NOMO-1 treated with DMSO at 0.1 percent for 48 hours (cell line): ENCODE measurements around the gene TBCE.
"Not testable (repeated sequence)": the region's sequence is repeated elsewhere in the genome, so short reads cannot be mapped to it uniquely, and the experiment has no call there.

Experiments used
- DNase-seq: peaks from one replicate; lab custom pipeline; 2025; ENCODE audit not compliant: unreplicated experiment; lab: John Stamatoyannopoulos, UW

The TBCE gene

DNA sequence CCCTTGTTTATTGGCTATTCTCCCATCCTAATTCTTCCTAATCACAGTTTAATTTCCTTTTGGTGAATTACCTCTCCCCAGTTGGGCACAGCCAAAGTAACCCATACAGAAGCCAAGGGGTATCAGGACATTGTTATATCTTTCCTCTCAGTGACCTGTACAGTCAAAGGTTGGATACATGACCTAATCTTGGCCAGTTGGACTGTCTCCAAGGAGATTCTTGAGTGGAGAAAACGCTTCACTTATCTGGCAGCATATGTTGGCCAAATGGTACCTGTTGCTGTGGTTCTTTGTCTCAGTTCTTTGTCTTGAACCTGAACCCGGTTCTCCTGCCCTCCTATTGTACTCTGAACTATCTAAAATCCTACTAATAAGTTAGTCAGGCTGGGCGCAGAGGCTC is 15.3 kb upstream of the TBCE start:
- no peak for DNase-seq

DNA sequence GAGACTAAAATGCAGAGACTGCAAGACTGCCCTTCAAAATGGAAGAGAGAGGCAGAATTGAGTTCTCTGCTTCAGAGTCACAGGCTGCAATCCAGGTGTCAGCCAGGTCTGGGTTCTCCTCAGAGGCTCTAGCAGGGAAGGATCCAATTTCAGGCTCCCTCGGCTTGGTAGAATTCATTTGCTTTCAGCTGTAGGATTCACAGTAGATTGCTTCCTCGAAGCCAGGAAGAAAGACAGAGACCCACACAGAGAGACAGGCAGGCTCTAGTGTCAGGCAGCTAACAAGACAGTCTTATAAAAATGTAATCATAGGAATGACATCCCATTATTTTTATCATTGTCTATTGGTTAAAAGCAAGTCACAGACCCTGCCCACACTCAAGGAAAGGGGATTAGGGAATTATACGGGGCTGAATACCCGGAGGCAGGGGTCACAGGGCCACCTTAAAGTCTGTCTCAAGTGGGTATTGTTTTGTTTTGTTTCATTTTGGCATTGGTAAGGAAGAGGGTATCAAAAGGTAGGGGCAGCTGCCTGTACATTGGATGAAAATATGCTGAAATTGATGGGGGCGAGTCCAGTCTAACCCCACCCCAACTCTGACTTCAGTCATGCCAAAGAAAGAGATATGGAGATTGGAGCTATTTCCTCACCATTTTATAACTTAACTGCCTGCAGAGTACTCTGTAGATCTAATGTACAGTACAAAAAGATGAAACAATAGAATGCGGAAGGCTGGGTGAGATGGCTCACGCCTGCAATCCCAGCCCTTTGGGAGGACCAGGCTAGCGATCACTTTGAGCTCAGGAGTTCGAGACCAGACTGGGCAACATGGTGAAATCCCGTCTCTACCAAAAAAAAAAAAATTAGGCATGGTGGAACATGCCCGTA is 9.5 kb upstream of the TBCE start:
- DNase-seq: no peak

DNA sequence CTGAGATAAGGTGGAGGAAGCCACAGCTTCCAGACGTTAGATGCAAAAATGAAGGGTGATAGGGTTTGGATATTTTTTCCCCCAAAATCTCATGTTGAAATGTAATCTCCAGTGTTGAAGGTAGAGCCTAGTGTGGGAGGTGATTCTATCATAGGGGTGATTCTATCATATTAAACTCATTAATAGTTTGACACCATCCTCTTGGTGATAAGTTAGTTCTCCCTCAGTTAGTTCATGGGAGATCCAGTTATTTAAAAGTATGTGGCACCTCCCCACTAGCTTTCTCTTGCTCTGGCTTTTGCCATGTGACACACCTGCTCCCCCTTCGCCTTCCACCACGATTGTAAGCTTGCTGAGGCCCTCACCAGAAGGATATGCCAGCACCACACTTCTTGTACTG is 8.3 kb upstream of the TBCE start:
- DNase-seq: no peak

DNA sequence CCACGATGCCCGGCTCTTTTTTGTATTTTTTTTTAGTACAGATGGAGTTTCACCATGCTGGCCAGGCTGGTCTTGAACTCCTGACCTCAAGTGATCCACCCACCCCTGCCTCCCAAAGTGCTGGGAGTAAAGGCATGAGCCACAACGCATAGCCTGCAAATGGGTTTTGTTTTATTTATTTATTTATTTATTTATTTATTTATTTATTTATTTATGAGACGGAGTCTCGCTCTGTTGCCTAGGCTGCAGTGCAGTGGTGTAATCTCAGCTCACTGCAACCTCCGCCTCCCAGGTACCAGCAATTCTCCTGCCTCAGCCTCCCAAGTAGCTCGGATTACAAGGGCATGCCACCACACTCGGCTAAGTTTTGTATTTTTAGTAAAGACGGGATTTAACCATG is 3.0 kb upstream of the TBCE start:
- DNase-seq: not testable (repeated sequence)

DNA sequence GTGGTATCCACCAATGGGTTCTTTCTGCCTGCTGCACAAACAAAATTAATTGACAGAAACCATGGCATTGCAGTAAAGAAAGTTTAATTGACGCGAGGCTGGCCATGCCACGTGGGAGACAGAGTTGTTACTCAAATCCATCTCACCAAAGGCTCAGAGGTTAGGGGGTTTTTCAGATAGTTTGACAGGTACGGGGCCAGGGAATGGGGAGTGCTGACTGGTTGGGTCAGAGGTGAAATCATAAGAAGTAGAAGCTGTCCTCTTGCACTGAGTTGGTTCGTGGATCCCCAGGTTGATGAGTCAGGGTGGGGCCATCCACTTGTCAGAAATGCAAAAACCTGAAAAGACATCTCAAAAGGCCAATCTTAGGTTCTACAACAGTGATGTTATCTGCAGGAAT is 941 bp upstream of the TBCE start:
- DNase-seq: no peak

DNA sequence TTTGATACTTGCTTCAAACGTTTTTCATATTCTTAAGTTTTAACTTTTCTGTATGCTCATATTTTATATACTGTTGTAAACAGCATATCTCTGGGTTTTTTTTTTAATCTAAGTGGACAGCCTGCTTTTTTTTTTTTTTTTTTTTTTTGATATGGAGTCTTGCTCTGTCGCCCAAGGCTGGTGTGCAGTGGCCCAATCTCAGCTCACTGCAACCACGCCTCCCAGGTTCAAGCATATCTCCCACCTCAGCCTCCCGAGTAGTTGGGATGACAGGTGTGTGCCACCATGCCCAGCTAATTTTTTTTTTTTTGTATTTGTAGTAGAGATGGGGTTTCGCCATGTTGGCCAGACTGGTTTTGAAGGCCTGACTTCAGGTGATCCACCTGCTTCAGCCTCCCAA is 1.2 kb downstream of the TBCE start:
- no peak for DNase-seq

DNA sequence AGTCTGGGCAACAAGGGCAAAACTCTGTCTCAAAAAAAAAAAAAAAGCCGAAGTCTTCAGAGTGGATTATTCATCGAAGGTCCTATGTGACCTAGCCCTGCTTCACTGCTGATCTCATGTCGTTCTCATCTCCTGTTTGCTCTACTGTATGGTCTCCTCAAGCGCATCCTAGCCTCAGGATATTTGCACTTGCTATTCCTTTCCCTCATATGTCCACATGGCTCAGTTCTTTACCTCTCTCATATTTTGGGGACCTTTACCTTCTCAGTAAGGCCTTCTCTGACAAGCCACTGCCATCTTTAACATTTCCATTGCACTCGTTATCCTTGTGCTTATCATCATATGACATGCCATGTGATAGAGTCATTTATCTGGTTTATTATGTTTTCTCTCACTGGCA is 2.6 kb downstream of the TBCE start:
- no peak for DNase-seq

DNA sequence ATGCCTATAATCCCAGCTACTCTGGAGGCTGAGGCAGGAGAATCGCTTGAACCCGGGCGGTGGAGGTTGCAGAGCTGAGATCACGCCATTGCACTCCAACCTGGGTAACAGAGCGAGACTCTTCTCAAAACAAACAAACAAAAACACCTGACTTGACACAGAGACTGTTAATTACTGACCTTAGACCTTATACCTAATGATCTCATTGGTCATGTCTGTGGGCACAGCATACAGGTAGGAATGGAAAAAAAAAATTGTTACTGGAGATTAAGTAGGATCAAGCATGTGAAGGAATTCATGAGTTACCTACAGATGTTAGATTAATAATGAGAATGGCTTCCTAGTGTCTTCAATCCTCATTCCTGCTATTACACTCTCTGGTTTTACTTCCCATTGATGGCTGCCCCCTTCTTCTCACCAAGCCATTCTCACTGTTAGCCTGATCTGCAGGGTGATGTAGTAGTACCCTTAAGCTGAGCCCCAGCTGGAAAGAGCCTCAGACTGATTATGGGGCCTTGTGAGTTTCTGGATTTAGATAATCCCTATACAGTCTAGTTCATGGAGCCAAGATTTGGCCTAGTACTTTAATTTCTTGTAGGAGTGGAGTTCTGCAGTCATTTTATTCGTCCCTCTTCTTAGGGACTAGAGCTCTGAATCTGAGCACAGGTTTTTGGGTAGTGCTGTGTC is 8.8 kb downstream of the TBCE start:
- no peak for DNase-seq

DNA sequence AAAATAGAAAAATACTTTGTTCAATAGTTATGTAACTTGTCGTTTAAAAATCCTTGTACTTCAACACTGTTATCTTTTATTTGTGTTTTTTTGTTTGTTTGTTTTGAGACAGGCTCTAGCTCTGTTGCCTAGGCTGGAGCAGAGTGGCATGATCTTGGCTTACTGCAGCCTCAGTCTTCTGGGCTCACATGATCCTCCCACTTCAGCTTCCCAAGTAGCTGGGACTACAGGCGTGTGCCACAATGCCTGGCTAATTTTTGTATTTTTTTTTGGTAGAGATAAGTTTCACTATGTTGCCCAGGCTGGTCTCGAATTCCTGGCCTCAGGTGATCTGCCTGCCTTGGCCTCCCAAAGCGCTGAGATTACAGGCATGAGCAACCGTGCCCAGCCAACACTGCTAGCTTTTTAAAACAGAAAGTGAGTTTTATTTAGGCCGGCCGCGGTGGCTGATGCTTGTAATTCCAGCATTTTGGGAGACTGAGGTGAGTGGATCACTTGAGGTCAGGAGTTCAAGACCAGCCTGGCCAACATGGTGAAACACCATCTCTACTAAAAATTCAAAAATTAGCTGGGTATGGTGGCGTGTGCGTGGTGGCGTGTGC is 11.0 kb downstream of the TBCE start:
- DNase-seq: not testable (repeated sequence)

DNA sequence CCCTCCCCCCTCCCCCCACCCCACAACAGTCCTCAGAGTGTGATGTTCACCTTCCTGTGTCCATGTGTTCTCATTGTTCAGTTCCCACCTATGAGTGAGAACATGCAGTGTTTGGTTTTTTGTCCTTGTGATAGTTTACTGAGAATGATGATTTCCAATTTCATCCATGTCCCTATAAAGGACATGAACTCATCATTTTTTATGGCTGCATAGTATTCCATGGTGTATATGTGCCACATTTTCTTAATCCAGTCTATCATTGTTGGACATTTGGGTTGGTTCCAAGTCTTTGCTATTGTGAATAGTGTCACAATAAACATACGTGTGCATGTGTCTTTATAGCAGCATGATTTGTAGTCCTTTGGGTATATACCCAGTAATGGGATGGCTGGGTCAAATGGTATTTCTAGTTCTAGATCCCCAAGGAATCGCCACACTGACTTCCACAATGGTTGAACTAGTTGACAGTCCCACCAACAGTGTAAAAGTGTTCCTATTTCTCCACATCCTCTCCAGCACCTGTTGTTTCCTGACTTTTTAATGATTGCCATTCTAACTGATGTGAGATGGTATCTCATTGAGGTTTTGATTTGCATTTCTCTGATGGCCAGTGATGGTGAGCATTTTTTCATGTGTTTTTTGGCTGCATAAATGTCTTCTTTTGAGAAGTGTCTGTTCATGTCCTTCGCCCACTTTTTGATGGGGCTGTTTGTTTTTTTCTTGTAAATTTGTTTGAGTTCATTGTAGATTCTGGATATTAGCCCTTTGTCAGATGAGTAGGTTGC is 14.9 kb downstream of the TBCE start:
- not testable (repeated sequence) for DNase-seq

DNA sequence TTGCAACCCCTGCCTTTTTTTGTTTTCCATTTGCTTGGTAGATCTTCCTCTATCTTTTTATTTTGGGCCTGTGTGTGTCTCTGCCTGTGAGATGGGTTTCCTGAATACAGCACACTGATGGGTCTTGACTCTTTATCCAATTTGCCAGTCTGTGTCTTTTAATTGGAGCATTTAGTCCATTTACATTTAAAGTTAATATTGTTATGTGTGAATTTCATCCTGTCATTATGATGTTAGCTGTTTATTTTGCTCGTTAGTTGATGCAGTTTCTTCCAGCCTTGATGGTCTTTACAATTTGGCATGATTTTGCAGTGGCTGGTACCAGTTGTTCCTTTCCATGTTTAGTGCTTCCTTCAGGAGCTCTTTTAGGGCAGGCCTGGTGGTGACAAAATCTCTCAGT is 18.4 kb downstream of the TBCE start:
- DNase-seq: not testable (repeated sequence)

DNA sequence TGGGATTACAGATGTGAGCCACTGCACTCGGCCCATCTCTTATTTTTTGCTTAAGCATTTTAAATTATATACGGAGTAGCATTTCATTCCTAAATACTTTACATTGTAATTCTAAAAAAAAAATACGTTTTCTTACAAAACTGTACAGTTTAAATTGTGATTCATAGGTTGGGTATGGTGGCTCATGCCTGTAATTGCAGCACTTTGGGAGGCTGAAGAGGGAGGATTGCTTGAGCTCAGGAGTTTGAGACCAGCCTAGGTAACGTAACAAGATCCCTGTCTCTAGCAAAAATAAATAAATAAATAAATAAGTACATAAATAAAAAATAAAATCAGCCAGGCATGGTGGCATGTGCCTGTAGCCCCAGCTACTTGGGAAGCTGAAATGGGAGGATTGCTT is 24.6 kb downstream of the TBCE start:
- DNase-seq: no peak

DNA sequence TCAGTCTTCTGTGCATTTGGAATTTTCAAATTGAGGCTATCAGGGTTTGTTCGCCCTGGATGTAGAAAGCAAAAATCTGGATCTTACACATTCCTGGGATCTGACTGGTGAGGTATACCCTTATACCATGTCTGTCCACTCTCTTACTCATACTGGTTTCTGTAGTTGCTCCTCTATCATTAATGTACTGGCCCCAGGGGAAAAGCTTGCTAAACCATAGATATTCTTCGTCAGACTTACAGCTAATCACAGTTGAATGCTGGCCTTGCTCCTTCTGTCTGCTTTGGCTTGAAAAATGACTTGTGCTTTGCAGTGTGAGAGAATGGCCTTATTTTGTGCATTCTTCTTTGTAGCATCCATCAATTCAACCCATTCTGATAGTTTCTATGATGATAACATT is 30.5 kb downstream of the TBCE start:
- no peak for DNase-seq

DNA sequence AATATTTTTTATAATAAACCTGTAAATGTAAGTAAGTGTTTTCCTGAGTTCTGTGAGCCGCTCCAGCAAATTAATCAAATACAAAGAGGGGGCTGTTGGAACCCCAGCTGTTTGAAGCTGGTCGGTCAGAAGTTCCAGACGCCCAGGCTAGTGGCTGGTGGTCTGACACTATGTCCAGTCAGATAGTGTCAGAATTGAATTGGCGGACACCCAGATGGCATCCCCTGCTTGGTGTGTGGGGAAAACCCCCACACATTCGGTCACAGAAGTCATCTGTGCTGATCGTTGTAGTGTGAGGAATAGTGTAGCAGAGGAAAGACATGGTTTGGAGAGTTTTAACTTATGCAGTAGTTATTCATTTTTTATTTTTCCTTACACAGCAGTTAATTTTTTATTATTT is 32.4 kb downstream of the TBCE start:
- DNase-seq: no peak

DNA sequence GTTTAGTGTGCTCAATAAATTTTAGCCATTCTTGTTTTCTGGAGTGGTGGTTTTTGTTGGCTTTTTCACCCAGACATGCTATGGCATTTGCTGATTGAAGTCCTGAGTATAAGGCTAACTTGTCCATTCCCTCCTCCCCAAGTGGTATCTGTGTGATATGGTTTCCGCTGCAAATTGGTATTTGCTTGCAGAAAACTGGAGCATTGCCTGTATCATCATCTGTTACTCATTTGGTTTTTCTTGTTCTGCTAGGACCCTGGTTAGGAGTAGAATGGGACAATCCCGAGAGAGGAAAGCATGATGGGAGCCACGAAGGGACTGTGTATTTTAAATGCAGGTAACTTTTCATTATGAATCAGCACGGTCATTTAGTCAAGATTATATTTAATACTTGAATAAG is 34.0 kb downstream of the TBCE start:
- DNase-seq: no peak

DNA sequence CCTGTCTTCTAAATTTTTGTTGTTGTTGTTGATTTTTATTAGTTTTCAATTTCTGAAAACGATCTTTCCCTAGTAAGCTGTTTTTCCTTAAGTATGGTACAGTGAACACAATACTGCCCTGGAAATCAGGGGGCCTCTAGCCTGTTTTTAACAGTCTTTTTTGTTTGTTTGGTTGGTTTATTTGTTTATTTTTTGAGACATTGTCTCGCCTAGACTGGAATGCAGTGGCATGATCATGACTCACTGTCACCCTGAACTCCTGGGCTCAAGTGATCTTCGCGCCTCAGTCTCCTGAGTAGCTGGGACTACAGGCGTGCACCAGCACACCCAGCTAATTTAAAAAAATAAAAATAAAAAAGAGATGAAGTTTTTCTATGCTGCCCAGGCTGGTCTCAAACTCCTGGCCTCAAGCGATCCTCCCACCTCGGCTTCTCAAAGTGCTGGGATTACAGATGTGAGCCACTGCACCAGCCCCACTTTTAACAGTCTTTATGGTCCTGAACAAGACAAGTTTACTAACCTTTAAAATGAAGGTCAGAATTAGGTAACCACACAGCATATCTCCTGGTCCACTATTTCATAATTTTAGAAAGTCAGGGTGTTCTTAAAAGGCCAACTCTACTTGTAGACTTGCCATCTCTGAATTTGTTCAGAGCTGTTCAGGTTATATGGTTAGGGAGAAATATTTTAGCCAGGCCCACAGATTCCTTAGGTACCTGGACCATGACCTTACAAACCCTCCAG is 35.4 kb downstream of the TBCE start:
- DNase-seq: no peak

DNA sequence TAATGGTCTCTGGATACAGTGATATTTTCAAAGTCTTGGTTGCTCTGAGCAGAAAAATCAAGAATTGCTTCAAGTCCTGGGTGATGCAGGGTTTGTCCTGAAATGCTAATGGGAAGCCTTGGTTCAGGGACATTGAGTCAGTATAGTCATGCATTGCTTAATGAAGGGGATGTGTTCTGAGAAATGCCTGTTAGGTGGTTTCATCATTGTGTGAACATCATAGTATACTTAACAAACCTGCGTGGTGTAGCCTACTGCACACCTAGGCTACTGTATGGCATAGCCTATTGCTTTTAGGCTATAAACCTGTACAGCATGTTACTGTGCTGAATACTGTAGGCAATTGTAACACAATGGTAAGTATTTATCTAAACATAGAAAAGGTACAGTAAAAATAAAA is 36.4 kb downstream of the TBCE start:
- DNase-seq: no peak

DNA sequence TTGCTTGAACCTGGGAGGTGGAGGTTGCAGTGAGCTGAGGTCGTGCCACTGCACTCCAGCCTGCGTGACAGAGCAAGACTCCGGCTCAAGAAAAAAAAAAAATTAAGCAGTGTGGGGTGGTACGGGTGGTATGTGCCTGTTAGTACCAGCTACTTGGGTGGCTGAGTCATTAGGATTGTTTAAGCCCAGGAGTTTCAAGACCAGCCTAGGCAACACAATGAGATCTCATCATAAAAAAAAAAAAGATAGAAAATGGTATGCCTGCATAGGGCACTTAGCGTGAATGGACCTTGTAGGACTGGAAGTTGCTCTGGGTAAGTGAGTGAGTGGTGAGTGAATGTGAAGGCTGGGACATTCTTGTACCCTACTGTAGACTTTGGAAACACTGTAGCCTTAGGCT is 37.0 kb downstream of the TBCE start:
- no peak for DNase-seq

DNA sequence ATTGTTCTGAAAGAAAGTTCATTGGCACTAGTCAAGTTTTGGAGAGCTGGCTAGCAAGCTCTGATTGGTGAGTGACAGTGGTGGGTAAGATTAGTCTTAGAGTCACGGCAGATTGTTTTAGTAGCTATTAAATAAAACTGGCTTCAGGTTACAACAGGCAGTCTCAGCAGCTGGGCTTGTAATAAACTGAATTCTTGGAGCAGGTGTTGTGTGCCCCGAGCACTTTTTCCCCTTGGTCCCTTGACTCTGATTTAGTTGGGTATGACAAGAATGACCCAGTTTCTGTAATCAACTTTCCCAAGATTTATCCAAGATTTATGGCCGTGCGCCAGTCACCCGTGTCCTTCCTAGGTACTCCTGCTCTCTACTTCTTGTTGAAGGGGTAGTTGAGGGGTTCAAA is 40.2 kb downstream of the TBCE start:
- DNase-seq: no peak

DNA sequence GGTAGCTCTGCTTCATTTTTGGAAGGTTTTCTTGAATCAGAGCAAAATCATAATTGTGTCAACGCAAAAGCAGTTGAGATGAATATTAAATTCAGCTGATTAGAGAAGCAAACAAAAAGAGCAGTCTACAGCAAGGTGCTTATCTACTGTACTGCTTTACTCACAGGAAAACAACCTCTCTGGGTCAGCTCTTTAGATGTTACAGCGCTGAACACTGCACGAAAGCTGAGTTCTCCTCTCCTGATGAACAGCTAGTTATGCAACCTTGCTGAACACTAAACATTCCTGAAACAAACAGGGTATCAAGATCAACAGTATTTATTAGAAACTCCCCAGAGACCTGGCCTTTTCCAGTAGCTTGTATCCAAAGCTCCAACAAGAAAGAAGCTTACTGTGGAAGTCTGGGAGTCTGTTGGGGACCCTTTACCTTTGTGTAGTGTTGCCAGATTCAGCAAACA is 41.3 kb downstream of the TBCE start:
- no peak for DNase-seq
